SK-MEL-5 (cell line): Measurements from ENCODE around the gene KRTAP9-9. TPM values are rescaled to one million over a fixed set of nuclear protein-coding genes. Genes with fewer than 3 reads are reported as not detected.
"Not testable (repeated sequence)": the region's sequence is repeated elsewhere in the genome, so short reads cannot be mapped to it uniquely, and the experiment has no call there.

ENCODE experiments used
- DNase-seq: peaks from one replicate; pipeline ENCODE4 v3.0.0-alpha.2; 2016; ENCODE audit warnings: low read depth, low spot score
- in situ Hi-C: cut with HindIII; loops from 2 replicates; pipeline ENCODE4 v1.10.0; 2016; ENCODE audit warnings: low sequenced_read_pairs, high pct_unique_total_duplicates, low pct_unique_long_range_greater_than_20kb
- total RNA-seq: library from RNA; depleted of rRNA; stranded (reverse); fragments of >200 nt; shearing (Covaris generic); gene quantifications from 2 replicates; pipeline ENCODE4 v1.2.3, GENCODE V29; 2014

The KRTAP9-9 gene
- total RNA-seq, 1 experiment from 2014 or later: not detected

GRCh38 chr17:41256291-41256685, 1.1 kb downstream of the KRTAP9-9 start:
- in situ Hi-C loops: no loop called here
- DNase-seq: no peak

GRCh38 chr17:41258406-41258805, 3.2 kb downstream of the KRTAP9-9 start:
- in situ Hi-C loops: no loop called here
- no peak for DNase-seq

- DNase-seq: no peak
- in situ Hi-C loops: no loop called here
These were observed 8.0 kb downstream of the KRTAP9-9 start for GRCh38 chr17:41263212-41263611.

- in situ Hi-C loops: no loop called here
- no peak for DNase-seq
These were observed 9.4 kb downstream of the KRTAP9-9 start for GRCh38 chr17:41264599-41264998.

- DNase-seq: no peak
- in situ Hi-C loops: no loop called here
These were observed 9.9 kb downstream of the KRTAP9-9 start, which contains the start of gene KRTAP9-6 for GRCh38 chr17:41265078-41265477. KRTAP9-6 (plus strand) TSS chr17:41265378; CDS start chr17:41265378, 0 bp downstream.

- in situ Hi-C loops: no loop called here
- DNase-seq: no peak
These were observed 12.5 kb downstream of the KRTAP9-9 start for GRCh38 chr17:41267711-41268110.

- DNase-seq, in situ Hi-C loops: not testable (repeated sequence)
These were observed 16.1 kb downstream of the KRTAP9-9 start for GRCh38 chr17:41271323-41271722.

- no peak for DNase-seq
- in situ Hi-C loops: no loop called here
These were observed 16.7 kb downstream of the KRTAP9-9 start for GRCh38 chr17:41271858-41272257.

- in situ Hi-C loops, DNase-seq: not testable (repeated sequence)
These were observed 20.5 kb downstream of the KRTAP9-9 start, which contains the start of gene KRTAP9-7 for GRCh38 chr17:41275648-41276190. KRTAP9-7 (plus strand) TSS chr17:41275698; CDS start chr17:41275698, 0 bp downstream.

GRCh38 chr17:41278176-41278955, 23.2 kb downstream of the KRTAP9-9 start:
- no peak for DNase-seq
- in situ Hi-C loops: no loop called here

- no peak for DNase-seq
These were observed 28.9 kb downstream of the KRTAP9-9 start for GRCh38 chr17:41284043-41284442.

GRCh38 chr17:41284546-41284945, 29.4 kb downstream of the KRTAP9-9 start:
- in situ Hi-C loops: no loop called here
- DNase-seq: no peak

More at GRCh38 chr17:41284043-41284442, 28.9 kb downstream of the KRTAP9-9 start:
- in situ Hi-C loops: no loop called here

GRCh38 chr17:41287050-41287449, 31.9 kb downstream of the KRTAP9-9 start:
- in situ Hi-C loops: no loop called here
- no peak for DNase-seq

GRCh38 chr17:41294016-41294415, 38.8 kb downstream of the KRTAP9-9 start:
- in situ Hi-C loops: no loop called here
- no peak for DNase-seq

- no peak for DNase-seq
- in situ Hi-C loops: no loop called here
These were observed 41.7 kb downstream of the KRTAP9-9 start for GRCh38 chr17:41296846-41297245.

- no peak for DNase-seq
- in situ Hi-C loops: no loop called here
These were observed 43.4 kb downstream of the KRTAP9-9 start for GRCh38 chr17:41298458-41299135.

- in situ Hi-C loops: no loop called here
- DNase-seq: no peak
These were observed 46.1 kb downstream of the KRTAP9-9 start for GRCh38 chr17:41301204-41301790.
